Esophagus squamous epithelium (tissue), 4 donors: ENCODE measurements around the gene ZNF384.

Source experiments
- CTCF ChIP-seq, 6 experiments: fragments of 450-650 bp in 4 of 6; fragments of 200-600 bp in 2 of 6; sonication (generic) in 2 of 6; IDR thresholded peaks; one replicate each; pipeline ENCODE4 v1.5.1; 2016 to 2019; ENCODE audit warnings: antibody characterized with exemption in 6 of 6, mild to moderate bottlenecking in 4 of 6, moderate library complexity in 4 of 6
- POLR2A ChIP-seq, 4 donors: fragments of 450-650 bp; IDR thresholded peaks; one replicate each; pipeline ENCODE4 v1.6.1; 2017; ENCODE audit warnings: antibody characterized with exemption in 4 of 4, mild to moderate bottlenecking in 4 of 4, moderate library complexity in 3 of 4

- TF ChIP-seq POLR2A (IDR thresholded peaks at IDR 0.05) (no peak), CTCF (IDR thresholded peaks at IDR 0.05) (no peak)
These were observed 5.5 kb upstream of the ZNF384 start for GRCh38 chr12:6694701-6695100.
